HFF-Myc (cell line): ENCODE data around the gene HOXA3.
A peak's percentile ranks its signal among the peaks of the same experiment; 100 is the strongest.

ENCODE experiments used
- DNase-seq: peaks from one replicate; pipeline ENCODE4 v3.0.0-alpha.2; 2011; ENCODE audit warnings: low read depth; ENCODE audit errors: extremely low read depth
- H3K4me3 ChIP-seq: replicated peaks from 2 replicates; pipeline ENCODE4 v1.5.1; 2011; ENCODE audit warnings: low read depth, mild to moderate bottlenecking, control low read depth, low read length
- TF ChIP-seq, protein P1 (sequence below): IDR thresholded peaks from 2 replicates; pipeline ENCODE4 v1.5.1; 2012; ENCODE audit warnings: mild to moderate bottlenecking, low read depth, low read length, control low read depth; ENCODE audit errors: missing control alignments

Gene HOXA3

DNA sequence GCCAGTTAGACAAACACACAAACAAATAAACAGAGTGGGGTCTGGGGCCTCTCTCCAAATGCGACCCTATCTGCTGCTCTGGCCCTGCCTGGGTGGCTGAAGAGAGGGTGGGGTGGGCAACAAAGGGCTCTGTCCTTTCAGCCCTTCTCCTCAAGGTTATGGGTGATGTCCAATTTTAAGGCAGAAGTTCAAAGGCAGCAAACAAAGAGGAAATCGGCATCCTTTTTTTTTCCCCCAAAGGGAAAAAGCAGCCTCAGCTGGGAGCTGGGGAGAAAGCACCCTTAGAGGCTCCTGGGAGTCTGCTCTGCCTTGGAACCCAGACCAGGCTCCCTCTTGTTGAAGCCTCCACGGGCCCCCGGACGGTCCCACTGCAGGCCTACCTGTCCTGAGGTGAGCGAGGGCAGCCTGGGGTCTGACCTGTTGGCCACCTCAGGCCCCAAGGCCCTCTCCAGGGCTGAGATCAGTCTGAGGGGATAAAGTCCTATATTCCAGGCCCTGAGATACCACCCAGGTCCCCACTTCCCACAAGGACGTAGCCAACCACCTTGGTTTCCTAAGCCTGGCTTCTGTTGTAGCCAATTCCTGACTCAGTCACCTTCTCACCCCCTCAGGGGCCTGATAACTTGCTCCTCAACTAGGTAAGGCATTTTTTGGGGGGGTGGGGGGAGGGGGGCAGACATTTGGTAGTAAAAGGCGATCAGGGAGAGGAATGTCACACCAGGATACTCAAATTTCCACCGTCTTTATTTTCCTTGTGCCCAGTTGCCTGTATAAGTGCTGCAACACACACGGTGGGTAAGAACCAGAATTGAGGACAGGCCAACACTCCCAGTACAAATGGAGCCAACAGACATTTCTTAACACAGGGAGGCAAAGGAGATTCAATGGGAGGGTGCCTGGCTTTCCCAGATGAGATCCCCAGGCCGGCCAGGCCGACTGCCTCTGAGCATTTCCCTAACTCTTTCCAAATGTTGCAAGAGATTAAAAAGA is 28.3 kb upstream of the HOXA3 start:
- TF ChIP-seq, protein P1, sequence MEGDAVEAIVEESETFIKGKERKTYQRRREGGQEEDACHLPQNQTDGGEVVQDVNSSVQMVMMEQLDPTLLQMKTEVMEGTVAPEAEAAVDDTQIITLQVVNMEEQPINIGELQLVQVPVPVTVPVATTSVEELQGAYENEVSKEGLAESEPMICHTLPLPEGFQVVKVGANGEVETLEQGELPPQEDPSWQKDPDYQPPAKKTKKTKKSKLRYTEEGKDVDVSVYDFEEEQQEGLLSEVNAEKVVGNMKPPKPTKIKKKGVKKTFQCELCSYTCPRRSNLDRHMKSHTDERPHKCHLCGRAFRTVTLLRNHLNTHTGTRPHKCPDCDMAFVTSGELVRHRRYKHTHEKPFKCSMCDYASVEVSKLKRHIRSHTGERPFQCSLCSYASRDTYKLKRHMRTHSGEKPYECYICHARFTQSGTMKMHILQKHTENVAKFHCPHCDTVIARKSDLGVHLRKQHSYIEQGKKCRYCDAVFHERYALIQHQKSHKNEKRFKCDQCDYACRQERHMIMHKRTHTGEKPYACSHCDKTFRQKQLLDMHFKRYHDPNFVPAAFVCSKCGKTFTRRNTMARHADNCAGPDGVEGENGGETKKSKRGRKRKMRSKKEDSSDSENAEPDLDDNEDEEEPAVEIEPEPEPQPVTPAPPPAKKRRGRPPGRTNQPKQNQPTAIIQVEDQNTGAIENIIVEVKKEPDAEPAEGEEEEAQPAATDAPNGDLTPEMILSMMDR, result no peak
- DNase-seq, result no peak
- H3K4me3 ChIP-seq, result peak overlapping the region; percentile 83

GRCh38 chr7:27179503-27180430 is 27.4 kb upstream of the HOXA3 start:
- DNase-seq, result no peak
- peak overlapping the region; percentile 83 for H3K4me3 ChIP-seq
- TF ChIP-seq, protein P1, result peak; percentile 92

- DNase-seq, result no peak
- H3K4me3 ChIP-seq, result peak overlapping the region; percentile 83
- TF ChIP-seq, protein P1, result no peak
These were observed 26.6 kb upstream of the HOXA3 start for GRCh38 chr7:27179030-27179429.

DNA sequence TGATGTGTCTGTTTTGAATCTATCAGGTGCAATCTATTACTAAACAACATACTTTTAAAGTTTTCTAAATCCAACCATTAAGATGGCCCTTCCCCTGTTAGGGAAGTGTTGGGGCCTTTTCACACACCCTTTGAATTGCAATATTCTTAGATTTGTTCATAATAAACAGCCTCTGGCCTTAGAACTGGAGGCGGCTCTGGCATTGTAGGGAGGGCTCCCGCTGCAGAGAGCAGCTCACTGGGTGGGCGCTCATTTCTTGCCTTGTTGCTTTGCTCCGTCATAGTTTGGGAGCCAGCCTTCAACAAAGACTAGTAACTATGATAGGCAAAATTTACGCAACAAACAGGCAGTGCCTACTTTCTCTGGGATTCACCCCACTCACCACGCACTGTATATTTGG is 26.0 kb upstream of the HOXA3 start:
- H3K4me3 ChIP-seq, result peak overlapping the region; percentile 83
- TF ChIP-seq, protein P1, result no peak
- no peak for DNase-seq

GRCh38 chr7:27177795-27178320 is 25.5 kb upstream of the HOXA3 start:
- peak overlapping the region; percentile 83 for H3K4me3 ChIP-seq
- TF ChIP-seq, protein P1, result no peak
- no peak for DNase-seq

GRCh38 chr7:27176962-27177794 is 24.8 kb upstream of the HOXA3 start:
- peak overlapping the region; percentile 83 for H3K4me3 ChIP-seq
- no peak for DNase-seq
- TF ChIP-seq, protein P1, result no peak
